Measurements from ENCODE around the gene C7.
"Not testable (repeated sequence)": the region's sequence is repeated elsewhere in the genome, so short reads cannot be mapped to it uniquely, and the experiment has no call there.

Gene C7

GRCh38 chr5:41010572-41010971 lies 101.3 kb downstream of the C7 start:
- Histone ChIP-seq H3K4me2 (ENCODE audit: low read length) (no peak overlapping the region), H3K79me2 (ENCODE audit: control insufficient read depth, low read length) (no peaks in the 10 kb centered on the region), H4K20me1 (ENCODE audit: control insufficient read depth, insufficient read depth, low read depth, low read length) (no peaks in the 10 kb centered on the region), H3F3A (ENCODE audit: control insufficient read depth, insufficient read depth) (no peaks in the 10 kb centered on the region), H3K4me1 (ENCODE audit: control insufficient read depth, low read length) (no peaks in the 10 kb centered on the region), H3K9me3 (ENCODE audit: control insufficient read depth, insufficient read depth, low read length) (no peaks in the 10 kb centered on the region), H3K36me3 (ENCODE audit: control insufficient read depth, low read length) (no peaks in the 10 kb centered on the region), H3K27ac (ENCODE audit: low read depth, low read length) (no peak overlapping the region), H3K4me3 (ENCODE audit: low read length) (no peak overlapping the region), H3K9me2 (replicated peaks; ENCODE audit: control insufficient read depth, low read length) (no peaks in the 10 kb centered on the region), H3K27me3 (ENCODE audit: control insufficient read depth, low read length) (no peaks in the 10 kb centered on the region)
- TF ChIP-seq EZH2phosphoT487 (IDR thresholded peaks at IDR 0.05; ENCODE audit: borderline replicate concordance, low read length) = no peak
- no peak for TF ChIP-seq CTCF (IDR thresholded peaks at IDR 0.05; ENCODE audit: low read depth, low read length, poor library complexity, severe bottlenecking)

DNA sequence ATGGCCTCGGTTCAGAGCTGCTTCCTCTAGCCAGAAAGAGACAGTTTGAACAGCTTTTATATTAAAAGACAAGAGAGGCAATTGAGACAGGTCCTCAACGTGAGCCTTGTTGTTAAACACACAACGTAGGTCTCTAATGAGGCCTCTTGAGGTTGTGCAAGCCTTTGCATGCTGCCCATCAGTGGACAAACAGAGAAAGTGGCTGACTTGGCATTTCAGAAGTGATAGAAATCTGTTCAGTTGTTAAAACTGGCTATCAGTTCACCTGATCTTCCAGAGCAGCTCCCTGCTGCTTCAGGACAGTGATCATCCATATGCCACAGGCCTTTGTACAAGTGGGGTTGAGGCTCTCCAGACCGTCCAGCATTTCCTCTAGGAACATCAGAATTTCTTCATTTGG lies 103.0 kb downstream of the C7 start:
- Histone ChIP-seq H3K4me2 (ENCODE audit: low read length) (no peak overlapping the region), H3K27me3 (ENCODE audit: control insufficient read depth, low read length) (no peaks in the 10 kb centered on the region), H3K9me3 (ENCODE audit: control insufficient read depth, insufficient read depth, low read length) (no peaks in the 10 kb centered on the region), H3K79me2 (ENCODE audit: control insufficient read depth, low read length) (no peaks in the 10 kb centered on the region), H3F3A (ENCODE audit: control insufficient read depth, insufficient read depth) (no peaks in the 10 kb centered on the region), H3K4me3 (ENCODE audit: low read length) (no peak overlapping the region), H3K27ac (ENCODE audit: low read depth, low read length) (no peak overlapping the region), H4K20me1 (ENCODE audit: control insufficient read depth, insufficient read depth, low read depth, low read length) (no peaks in the 10 kb centered on the region), H3K4me1 (ENCODE audit: control insufficient read depth, low read length) (no peaks in the 10 kb centered on the region), H3K9me2 (replicated peaks; ENCODE audit: control insufficient read depth, low read length) (no peaks in the 10 kb centered on the region), H3K36me3 (ENCODE audit: control insufficient read depth, low read length) (no peaks in the 10 kb centered on the region)
- no peak for TF ChIP-seq EZH2phosphoT487 (IDR thresholded peaks at IDR 0.05; ENCODE audit: borderline replicate concordance, low read length)
- TF ChIP-seq CTCF (IDR thresholded peaks at IDR 0.05; ENCODE audit: low read depth, low read length, poor library complexity, severe bottlenecking) = no peak

DNA sequence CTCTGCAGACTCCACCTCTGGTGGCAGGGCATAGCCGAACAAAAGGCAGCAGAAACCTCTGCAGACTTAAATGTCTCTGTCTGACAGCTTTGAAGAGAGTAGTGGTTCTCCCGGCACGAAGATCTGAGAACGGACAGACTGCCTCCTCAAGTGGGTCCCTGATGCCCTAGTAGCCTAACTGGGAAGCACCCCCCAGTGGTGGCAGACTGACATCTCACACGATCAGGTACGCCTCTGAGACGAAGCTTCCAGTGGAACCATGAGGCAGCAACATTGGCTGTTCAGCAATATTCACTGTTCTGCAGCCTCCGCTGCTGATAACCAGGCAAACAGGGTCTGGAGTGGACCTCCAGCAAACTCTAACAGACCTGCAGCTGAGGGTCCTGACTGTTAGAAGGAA lies 113.3 kb downstream of the C7 start:
- H3K27ac ChIP-seq (ENCODE audit: low read depth, low read length) = not testable (repeated sequence)

More for the DNA sequence above, 113.3 kb downstream of the C7 start:
- not testable (repeated sequence) for H3K79me2 ChIP-seq (ENCODE audit: control insufficient read depth, low read length); H3K27me3 ChIP-seq (ENCODE audit: control insufficient read depth, low read length); H3F3A ChIP-seq (ENCODE audit: control insufficient read depth, insufficient read depth); H4K20me1 ChIP-seq (ENCODE audit: control insufficient read depth, insufficient read depth, low read depth, low read length); H3K36me3 ChIP-seq (ENCODE audit: control insufficient read depth, low read length); H3K9me3 ChIP-seq (ENCODE audit: control insufficient read depth, insufficient read depth, low read length); H3K4me1 ChIP-seq (ENCODE audit: control insufficient read depth, low read length); H3K9me2 ChIP-seq (replicated peaks; ENCODE audit: control insufficient read depth, low read length); H3K4me3 ChIP-seq (ENCODE audit: low read length); H3K4me2 ChIP-seq (ENCODE audit: low read length)
